Esophagus muscularis mucosa (tissue), 4 donors: Measurements from ENCODE around the gene ASB7. TPM values are rescaled to one million over a fixed set of nuclear protein-coding genes. Genes with fewer than 3 reads are reported as not detected.
"Not testable (repeated sequence)": the region's sequence is repeated elsewhere in the genome, so short reads cannot be mapped to it uniquely, and the experiment has no call there.

Source experiments
- DNase-seq: peaks from one replicate; pipeline ENCODE4 v3.0.0-alpha.2; 2017; ENCODE audit errors: extremely low spot score
- H3K27ac ChIP-seq, 4 donors: fragments of 200-600 bp; sonication (generic); replicated peaks in 1 of 4; 1 replicate in 3 of 4; 2 replicates in 1 of 4; pipeline ENCODE4 v1.5.1; 2016 to 2019; ENCODE audit warnings: mild to moderate bottlenecking in 1 of 4
- H3K27me3 ChIP-seq, 4 donors: fragments of 200-600 bp; sonication (generic); one replicate each; pipeline versions ENCODE4 v1.5.1 to v1.6.0; 2016 to 2019
- H3K36me3 ChIP-seq, 4 donors: fragments of 200-600 bp; sonication (generic); one replicate each; pipeline ENCODE4 v1.5.1; 2016 to 2019
- H3K4me1 ChIP-seq, 4 donors: fragments of 200-600 bp; sonication (generic); one replicate each; pipeline ENCODE4 v1.5.1; 2016 to 2019
- H3K4me3 ChIP-seq, 4 donors: fragments of 200-600 bp; sonication (generic); 1 replicate in 2 of 4; 2 replicates in 2 of 4; pipeline ENCODE4 v1.5.1; 2016 to 2019; ENCODE audit warnings: mild to moderate bottlenecking in 4 of 4, moderate library complexity in 1 of 4
- H3K9me3 ChIP-seq, 4 donors: fragments of 200-600 bp; sonication (generic); 1 replicate in 3 of 4; 2 replicates in 1 of 4; pipeline ENCODE4 v1.5.1; 2016 to 2019
- CTCF ChIP-seq, 3 experiments: fragments of 200-600 bp in 2 of 3; fragments of 450-650 bp in 1 of 3; sonication (generic) in 2 of 3; IDR thresholded peaks; one replicate each; pipeline ENCODE4 v1.5.1; 2017 to 2019; ENCODE audit warnings: antibody characterized with exemption in 3 of 3, mild to moderate bottlenecking in 2 of 3, moderate library complexity in 1 of 3
- EP300 ChIP-seq: sonication (generic); formaldehyde crosslinking; IDR thresholded peaks from one replicate; pipeline ENCODE4 v1.6.1; 2017; ENCODE audit warnings: antibody characterized with exemption
- POLR2A ChIP-seq: fragments of 450-650 bp; IDR thresholded peaks from one replicate; pipeline ENCODE4 v1.6.1; 2017; ENCODE audit warnings: antibody characterized with exemption, moderate library complexity, mild to moderate bottlenecking, low read depth
- POLR2AphosphoS5 ChIP-seq, 2 donors: sonication (generic); formaldehyde crosslinking; IDR thresholded peaks; one replicate each; pipeline ENCODE4 v1.6.1; 2017; ENCODE audit warnings: antibody characterized with exemption in 2 of 2
- WGBS: methylation state at CpG from one replicate; pipeline ENCODE4 v1.1.5; 2018; 5-methylcytosine and 5-hydroxymethylcytosine counted together
- intact Hi-C: fragments of 100-400 bp; cut with DNase I; formaldehyde crosslinking; loops from one replicate; pipeline ENCODE4 v1.15.1; 2023
- total RNA-seq, 4 donors: library from RNA; depleted of rRNA; stranded (reverse); fragments of >200 nt; gene quantifications; one replicate each; pipeline versions ENCODE4 v1.1.0 to v1.2.1, GENCODE V29; 2016

Gene ASB7
- total RNA-seq, 4 donors from 2014 or later, result 12.8 to 13.8 (median 13.4) TPM

- WGBS, result 81% methylated on average over 7 of the region's 8 CpGs
- H3K9me3 ChIP-seq, result no peaks in the 10 kb centered on the region
- peaks cover 0 to 19% (median 12%) of the 10 kb centered on the region in 4 donors for H3K4me1 ChIP-seq
- H3K27ac ChIP-seq, result no peak overlapping the region
- no peaks in the 10 kb centered on the region for H3K27me3 ChIP-seq
- intact Hi-C loops, result no loop called here
- H3K4me3 ChIP-seq, result no peak overlapping the region
- DNase-seq, result no peak
- H3K36me3 ChIP-seq, result no peaks in the 10 kb centered on the region
- TF ChIP-seq POLR2AphosphoS5 (IDR thresholded peaks at IDR 0.05) (no peak), POLR2A (no peak), EP300 (no peak), CTCF (IDR thresholded peaks at IDR 0.05) (no peak)
Observed at GRCh38 chr15:100670505-100671021, 68.2 kb downstream of the ASB7 start.

GRCh38 chr15:100671124-100671680 lies 68.8 kb downstream of the ASB7 start:
- intact Hi-C loops, result no loop called here
- H3K4me1 ChIP-seq, result peaks cover 0 to 19% (median 12%) of the 10 kb centered on the region in 4 donors
- no peaks in the 10 kb centered on the region for H3K27me3 ChIP-seq
- no peak overlapping the region for H3K27ac ChIP-seq
- H3K9me3 ChIP-seq, result no peaks in the 10 kb centered on the region
- H3K4me3 ChIP-seq, result no peak overlapping the region
- 85% methylated on average over 9 of the region's 15 CpGs for WGBS
- H3K36me3 ChIP-seq, result no peaks in the 10 kb centered on the region
- no peak for DNase-seq
- TF ChIP-seq POLR2AphosphoS5 (IDR thresholded peaks at IDR 0.05) (no peak), POLR2A (no peak), EP300 (no peak), CTCF (IDR thresholded peaks at IDR 0.05) (no peak)

GRCh38 chr15:100671858-100672543 lies 69.6 kb downstream of the ASB7 start:
- no peak overlapping the region for H3K27ac ChIP-seq

GRCh38 chr15:100672959-100673358 lies 70.6 kb downstream of the ASB7 start:
- H3K4me1 ChIP-seq, result peaks cover 0 to 7% (median 4%) of the 10 kb centered on the region in 4 donors
- 75% methylated on average over 5 of the region's 5 CpGs for WGBS
- H3K36me3 ChIP-seq, result no peaks in the 10 kb centered on the region
- DNase-seq, result no peak
- H3K27me3 ChIP-seq, result no peaks in the 10 kb centered on the region
- no peaks in the 10 kb centered on the region for H3K9me3 ChIP-seq
- intact Hi-C loops, result no loop called here
- no peak overlapping the region for H3K4me3 ChIP-seq
- no peak overlapping the region for H3K27ac ChIP-seq
- no peak for TF ChIP-seq POLR2AphosphoS5 (IDR thresholded peaks at IDR 0.05)
- no peak for TF ChIP-seq CTCF (IDR thresholded peaks at IDR 0.05)
- no peak for TF ChIP-seq EP300
- TF ChIP-seq POLR2A, result no peak

More at GRCh38 chr15:100671858-100672543, 69.6 kb downstream of the ASB7 start:
- Histone ChIP-seq H3K36me3 (no peaks in the 10 kb centered on the region), H3K4me1 (peaks cover 0 to 16% (median 12%) of the 10 kb centered on the region in 4 donors), H3K4me3 (no peak overlapping the region), H3K27me3 (no peaks in the 10 kb centered on the region), H3K9me3 (no peaks in the 10 kb centered on the region)
- TF ChIP-seq CTCF (IDR thresholded peaks at IDR 0.05) (peak; percentile 21 to 30 (median 21)), POLR2AphosphoS5 (IDR thresholded peaks at IDR 0.05) (no peak)
- intact Hi-C loops, result no loop called here
- 80% methylated on average over 13 of the region's 13 CpGs for WGBS
- DNase-seq, result no peak

GRCh38 chr15:100679151-100679550 lies 76.8 kb downstream of the ASB7 start:
- H3K4me1 ChIP-seq, intact Hi-C loops, H3K36me3 ChIP-seq, H3K27me3 ChIP-seq, H3K27ac ChIP-seq, H3K4me3 ChIP-seq, H3K9me3 ChIP-seq: not testable (repeated sequence)
- DNase-seq, result peak; percentile 26
- 97% methylated on average over 4 of the region's 5 CpGs for WGBS
